MCF 10A (cell line): Measurements from ENCODE around the gene RSPH9. TPM values are rescaled to one million over a fixed set of nuclear protein-coding genes. Genes with fewer than 3 reads are reported as not detected.
A peak's percentile ranks its signal among the peaks of the same experiment; 100 is the strongest.
"Not testable (repeated sequence)": the region's sequence is repeated elsewhere in the genome, so short reads cannot be mapped to it uniquely, and the experiment has no call there.

Experiments used
- BruUV-seq: library from RNA; stranded (reverse); fragments of 400-500 nt; replicated peaks from 2 replicates; lab custom pipeline; 2021; lab: Mats Ljungman, UMichigan
- CTCF ChIA-PET: fragments of 300-600 bp; sonication (Branson Sonifier 250); formaldehyde crosslinking; extraction: SDS; loops from one replicate; lab custom pipeline; 2021; ENCODE audit warnings: antibody characterized with exemption, inconsistent platforms; lab: Yijun Ruan, JAX
- POLR2A ChIA-PET: fragments of 300-600, 350-650 bp; sonication (Branson Sonifier 250); formaldehyde crosslinking; extraction: SDS; loops from one replicate; lab custom pipeline; 2020; ENCODE audit warnings: antibody characterized with exemption, inconsistent platforms; lab: Yijun Ruan, JAX
- DNase-seq: peaks from one replicate; pipeline ENCODE4 v3.0.0-alpha.2; 2018; ENCODE audit not compliant: unreplicated experiment
- H3K27ac Mint-ChIP-seq: one replicate; pipeline ENCODE4 v1.8.0; 2022; ENCODE audit warnings: mild to moderate bottlenecking, low read depth, mixed read lengths; ENCODE audit not compliant: unreplicated experiment
- H3K27me3 Mint-ChIP-seq: one replicate; pipeline ENCODE4 v1.8.0; 2022; ENCODE audit warnings: mixed read lengths; ENCODE audit not compliant: insufficient read depth, unreplicated experiment
- H3K36me3 Mint-ChIP-seq: one replicate; pipeline ENCODE4 v1.8.0; 2022; ENCODE audit warnings: mild to moderate bottlenecking, moderate library complexity, mixed read lengths; ENCODE audit not compliant: insufficient read depth, unreplicated experiment
- H3K4me1 Mint-ChIP-seq: one replicate; pipeline ENCODE4 v1.8.0; 2022; ENCODE audit warnings: mixed read lengths; ENCODE audit not compliant: insufficient read depth, unreplicated experiment
- H3K4me3 Mint-ChIP-seq: one replicate; pipeline ENCODE4 v1.8.0; 2022; ENCODE audit warnings: mild to moderate bottlenecking, moderate library complexity, mixed read lengths; ENCODE audit not compliant: unreplicated experiment
- H3K9me3 Mint-ChIP-seq: one replicate; pipeline ENCODE4 v1.8.0; 2022; ENCODE audit warnings: mixed read lengths; ENCODE audit not compliant: unreplicated experiment
- CTCF ChIP-seq: fragments of 200-600 bp; IDR thresholded peaks from one replicate; pipeline ENCODE4 v1.8.0; 2022; ENCODE audit warnings: antibody characterized with exemption, mild to moderate bottlenecking; ENCODE audit not compliant: unreplicated experiment
- intact Hi-C: fragments of 100-400 bp; cut with micrococcal nuclease; formaldehyde crosslinking; loops from 2 replicates; pipeline ENCODE4 v1.14.1; 2022
- total RNA-seq: library from RNA; stranded (reverse); gene quantifications from 2 replicates; pipeline ENCODE4 v1.2.3, GENCODE V29; 2022

The RSPH9 gene
- total RNA-seq, 1 experiment from 2014 or later: not detected

DNA sequence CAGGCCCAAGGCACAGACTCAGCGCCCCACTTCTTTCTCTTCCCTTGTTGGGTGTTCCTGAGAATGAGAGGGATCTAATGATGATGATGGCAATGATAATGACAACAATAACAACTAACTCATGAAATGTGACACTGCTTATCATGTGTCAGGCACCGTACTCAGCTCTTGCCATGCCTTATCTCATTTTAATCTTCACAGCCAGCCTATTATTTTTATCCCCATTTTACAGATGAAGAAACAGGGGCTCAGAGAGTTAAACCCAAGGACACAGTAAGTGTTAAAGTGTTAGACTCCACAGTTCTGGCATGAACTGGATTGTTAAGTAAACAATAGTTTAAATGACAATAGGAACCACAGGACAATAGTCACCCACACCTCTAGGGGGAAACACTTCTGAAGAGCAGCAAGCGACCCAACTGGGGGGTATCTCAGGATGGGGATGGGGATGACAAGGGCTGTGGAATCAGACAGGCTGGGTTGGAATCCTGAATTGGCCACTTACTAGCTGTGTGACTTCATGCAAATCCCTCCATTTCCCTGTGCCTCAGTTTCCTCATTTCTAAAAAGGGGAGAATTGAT is 12.5 kb downstream of the RSPH9 start:
- no peak overlapping the region for H3K4me3 Mint-ChIP-seq
- ChIA-PET POLR2A (interaction anchor here (0.8 to 1.0 kb wide), 2 partner anchors 10 kb away, joined by 4 read pairs; no protein-coding TSS in a partner anchor), CTCF (interaction anchor here (0.9 to 2.9 kb wide), 3 partner anchors 10 to 118 kb away, joined by 3 to 19 read pairs (median 4); no protein-coding TSS in a partner anchor)
- H3K27me3 Mint-ChIP-seq: no peaks in the 10 kb centered on the region
- intact Hi-C loops: no loop called here
- no peaks in the 10 kb centered on the region for H3K9me3 Mint-ChIP-seq
- BruUV-seq: no TSS peak
- TF ChIP-seq CTCF: no peak
- no peak for DNase-seq
- H3K27ac Mint-ChIP-seq: no peak overlapping the region
- H3K4me1 Mint-ChIP-seq: no peaks in the 10 kb centered on the region
- peaks cover 5% of the 10 kb centered on the region for H3K36me3 Mint-ChIP-seq

DNA sequence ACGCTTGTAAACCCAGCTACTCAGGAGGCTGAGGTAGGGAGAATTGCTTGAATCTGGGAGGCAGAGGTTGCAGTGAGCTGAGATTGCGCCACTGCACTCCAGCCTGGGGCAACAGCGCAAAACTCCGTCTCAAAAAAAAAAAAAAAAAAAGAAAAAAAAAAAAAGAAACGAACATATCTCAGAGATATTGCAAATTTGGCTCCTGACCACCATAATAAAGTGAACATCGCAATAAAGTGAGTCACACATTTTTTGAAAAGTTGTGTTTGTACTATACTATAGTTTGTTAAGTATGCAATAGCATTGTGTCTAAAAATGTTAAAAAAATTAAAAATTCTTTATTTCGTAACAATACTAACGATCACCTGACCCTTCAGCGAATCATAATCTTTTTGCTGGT is 13.3 kb downstream of the RSPH9 start:
- no peak overlapping the region for H3K4me3 Mint-ChIP-seq
- H3K36me3 Mint-ChIP-seq: peaks cover 5% of the 10 kb centered on the region
- no peaks in the 10 kb centered on the region for H3K27me3 Mint-ChIP-seq
- CTCF ChIA-PET: interaction anchor here (0.7 to 2.9 kb wide), 3 partner anchors 9 to 503 kb away, joined by 3 to 19 read pairs (median 3); no protein-coding TSS in a partner anchor
- H3K9me3 Mint-ChIP-seq: no peaks in the 10 kb centered on the region
- POLR2A ChIA-PET: interaction anchor here (0.6 to 1.1 kb wide), 2 partner anchors 30 to 39 kb away, joined by 4 read pairs; partner anchors contain the start of gene MRPS18A
- DNase-seq: peak; percentile 62
- BruUV-seq: no TSS peak
- no peaks in the 10 kb centered on the region for H3K4me1 Mint-ChIP-seq
- TF ChIP-seq CTCF: no peak
- no peak overlapping the region for H3K27ac Mint-ChIP-seq
- intact Hi-C loops: no loop called here

DNA sequence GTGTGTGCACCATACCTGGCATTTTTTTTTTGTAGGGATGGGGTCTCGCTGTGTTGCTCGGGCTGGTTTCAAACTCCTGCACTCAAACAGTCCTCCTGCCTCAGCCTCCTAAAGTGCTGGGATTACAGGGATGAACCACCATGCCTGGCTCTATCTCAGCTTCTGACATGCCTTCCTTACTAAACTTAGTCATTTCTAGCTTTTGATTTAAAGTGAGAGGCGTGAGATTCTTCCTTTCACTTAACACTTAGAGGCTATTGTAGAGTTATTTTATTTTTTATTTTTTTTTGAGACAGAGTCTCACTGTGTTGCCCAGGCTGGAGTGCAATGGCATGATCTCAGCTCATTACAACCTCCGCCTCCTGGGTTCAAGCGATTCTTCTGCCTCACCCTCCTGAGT is 18.1 kb downstream of the RSPH9 start:
- H3K4me3 Mint-ChIP-seq, DNase-seq, POLR2A ChIA-PET, intact Hi-C loops, H3K9me3 Mint-ChIP-seq, BruUV-seq, CTCF ChIA-PET, H3K27me3 Mint-ChIP-seq, H3K27ac Mint-ChIP-seq: not testable (repeated sequence)
- H3K4me1 Mint-ChIP-seq: peaks cover 20% of the 10 kb centered on the region
- peaks cover 21% of the 10 kb centered on the region for H3K36me3 Mint-ChIP-seq

- no peaks in the 10 kb centered on the region for H3K9me3 Mint-ChIP-seq
- no peaks in the 10 kb centered on the region for H3K27me3 Mint-ChIP-seq
- CTCF ChIA-PET: interaction anchor here (0.6 to 5.9 kb wide), 14 partner anchors 8 to 552 kb away, joined by 3 to 58 read pairs (median 6); partner anchors contain the start of genes MAD2L1BP and MRPS18A
- POLR2A ChIA-PET: interaction anchor here (0.7 to 10.0 kb wide), 6 partner anchors 22 to 109 kb away, joined by 3 to 80 read pairs (median 11); partner anchors contain the start of genes GTPBP2 and MRPS18A
- H3K27ac Mint-ChIP-seq: no peak overlapping the region
- no TSS peak for BruUV-seq
- peaks cover 30% of the 10 kb centered on the region for H3K4me1 Mint-ChIP-seq
- TF ChIP-seq CTCF: no peak
- intact Hi-C loops: loop anchor here (5.0 kb wide), 2 partner anchors 33 to 37 kb away; no protein-coding TSS in a partner anchor
- no peak overlapping the region for H3K4me3 Mint-ChIP-seq
- peak; percentile 30 for DNase-seq
- H3K36me3 Mint-ChIP-seq: peaks cover 27% of the 10 kb centered on the region
Measured at GRCh38 chr6:43665376-43665775, 20.5 kb downstream of the RSPH9 start.
